Activated CD4-positive, alpha-beta memory T cell treated with anti-CD3 and anti-CD28 coated beads for 36 hours (primary cell): Measurements from ENCODE around the gene LDAH. TPM values are rescaled to one million over a fixed set of nuclear protein-coding genes. Genes with fewer than 3 reads are reported as not detected.
A peak's percentile ranks its signal among the peaks of the same experiment; 100 is the strongest.

Source experiments
- CTCF ChIA-PET: fragments of 350-600 bp; sonication (Branson Sonifier 250); formaldehyde crosslinking; loops from one replicate; lab custom pipeline; 2021; ENCODE audit warnings: antibody characterized with exemption, inconsistent platforms; lab: Charles Lee
- POLR2A ChIA-PET: fragments of 350-600 bp; sonication (Branson Sonifier 250); formaldehyde crosslinking; loops from one replicate; lab custom pipeline; 2021; ENCODE audit warnings: antibody characterized with exemption; lab: Charles Lee
- DNase-seq: peaks from one replicate; pipeline ENCODE4 v3.0.0-alpha.2; 2020
- H3K27ac Mint-ChIP-seq: one replicate; pipeline ENCODE4 v1.8.0; 2021; ENCODE audit warnings: mixed read lengths
- H3K27me3 Mint-ChIP-seq: one replicate; pipeline ENCODE4 v1.8.0; 2021; ENCODE audit warnings: mixed read lengths
- H3K36me3 Mint-ChIP-seq: one replicate; pipeline ENCODE4 v1.8.0; 2021; ENCODE audit warnings: mixed read lengths
- H3K4me1 Mint-ChIP-seq: one replicate; pipeline ENCODE4 v1.8.0; 2021; ENCODE audit warnings: low read depth, mixed read lengths
- H3K4me3 Mint-ChIP-seq: one replicate; pipeline ENCODE4 v1.8.0; 2021; ENCODE audit warnings: mild to moderate bottlenecking, mixed read lengths
- H3K9me3 Mint-ChIP-seq: one replicate; pipeline ENCODE4 v1.8.0; 2021; ENCODE audit warnings: mixed read lengths
- intact Hi-C: fragments of 100-400 bp; cut with micrococcal nuclease; formaldehyde crosslinking; loops from one replicate; pipeline ENCODE4 v1.15.1; 2023
- total RNA-seq, 2 experiments: library from RNA; stranded (reverse); gene quantifications; one replicate each; pipeline ENCODE4 v1.2.3, GENCODE V29; 2021

LDAH gene
- total RNA-seq, 2 experiments from 2014 or later, result 35.2 to 38.7 TPM

- Mint-ChIP-seq H3K27ac (no peak overlapping the region), H3K36me3 (no peaks in the 10 kb centered on the region), H3K4me1 (peaks cover 17% of the 10 kb centered on the region), H3K4me3 (no peak overlapping the region), H3K27me3 (no peaks in the 10 kb centered on the region), H3K9me3 (no peaks in the 10 kb centered on the region)
- intact Hi-C loops, result no loop called here
- DNase-seq, result no peak
- CTCF ChIA-PET, result no interaction called here
- POLR2A ChIA-PET, result no interaction called here
Measured at GRCh38 chr2:20645761-20646160, 177.1 kb downstream of the LDAH start.

GRCh38 chr2:20645301-20645701 is 177.6 kb downstream of the LDAH start:
- no peaks in the 10 kb centered on the region for H3K9me3 Mint-ChIP-seq
- POLR2A ChIA-PET, result no interaction called here
- no peaks in the 10 kb centered on the region for H3K27me3 Mint-ChIP-seq
- H3K27ac Mint-ChIP-seq, result no peak overlapping the region
- intact Hi-C loops, result no loop called here
- CTCF ChIA-PET, result no interaction called here
- H3K36me3 Mint-ChIP-seq, result no peaks in the 10 kb centered on the region
- no peak overlapping the region for H3K4me3 Mint-ChIP-seq
- H3K4me1 Mint-ChIP-seq, result peaks cover 15% of the 10 kb centered on the region
- no peak for DNase-seq

GRCh38 chr2:20643826-20644225 is 179.1 kb downstream of the LDAH start:
- no peak for DNase-seq
- no peaks in the 10 kb centered on the region for H3K27me3 Mint-ChIP-seq
- H3K36me3 Mint-ChIP-seq, result peaks cover 3% of the 10 kb centered on the region
- H3K4me1 Mint-ChIP-seq, result peaks cover 2% of the 10 kb centered on the region
- H3K27ac Mint-ChIP-seq, result no peak overlapping the region
- CTCF ChIA-PET, result interaction anchor here (0.5 to 6.2 kb wide), 17 partner anchors 7 to 537 kb away, joined by 3 to 144 read pairs (median 7); partner anchors contain the start of genes HS1BP3 and RHOB
- no peaks in the 10 kb centered on the region for H3K9me3 Mint-ChIP-seq
- POLR2A ChIA-PET, result interaction anchor here (0.9 kb wide), 1 partner anchor 197 kb away, joined by 3 read pairs; the partner anchor contains the start of gene RHOB
- H3K4me3 Mint-ChIP-seq, result no peak overlapping the region
- intact Hi-C loops, result loop anchor here (5.0 kb wide), 2 partner anchors 247 to 402 kb away; no protein-coding TSS in a partner anchor

GRCh38 chr2:20643060-20643459 is 179.8 kb downstream of the LDAH start:
- Mint-ChIP-seq H3K27ac (no peak overlapping the region), H3K4me1 (peaks cover 2% of the 10 kb centered on the region), H3K36me3 (peaks cover 3% of the 10 kb centered on the region), H3K27me3 (no peaks in the 10 kb centered on the region), H3K4me3 (no peak overlapping the region), H3K9me3 (no peaks in the 10 kb centered on the region)
- ChIA-PET CTCF (interaction anchor here (0.6 to 6.2 kb wide), 40 partner anchors 8 to 536 kb away, joined by 3 to 144 read pairs (median 5); partner anchors contain the start of genes HS1BP3 and RHOB), POLR2A (interaction anchor here (0.6 to 1.9 kb wide), 3 partner anchors 196 to 889 kb away, joined by 3 to 12 read pairs (median 4); partner anchors contain the start of gene RHOB)
- no peak for DNase-seq
- intact Hi-C loops, result loop anchor here (5.0 kb wide), 2 partner anchors 246 to 401 kb away; no protein-coding TSS in a partner anchor

GRCh38 chr2:20642055-20642971 is 180.6 kb downstream of the LDAH start:
- no peak overlapping the region for H3K27ac Mint-ChIP-seq

GRCh38 chr2:20641123-20641985 is 181.5 kb downstream of the LDAH start:
- DNase-seq, result no peak
- Mint-ChIP-seq H3K4me3 (no peak overlapping the region), H3K9me3 (no peaks in the 10 kb centered on the region), H3K27me3 (no peaks in the 10 kb centered on the region), H3K36me3 (peaks cover 3% of the 10 kb centered on the region), H3K27ac (no peak overlapping the region), H3K4me1 (peaks cover 2% of the 10 kb centered on the region)
- ChIA-PET POLR2A (interaction anchor here (0.9 to 1.9 kb wide), 3 partner anchors 9 to 197 kb away, joined by 3 to 12 read pairs (median 6); partner anchors contain the start of genes HS1BP3 and RHOB), CTCF (interaction anchor here (0.6 to 6.2 kb wide), 25 partner anchors 8 to 399 kb away, joined by 3 to 144 read pairs (median 6); partner anchors contain the start of genes HS1BP3 and RHOB)
- intact Hi-C loops, result loop anchor here (5.0 kb wide), 2 partner anchors 244 to 399 kb away; no protein-coding TSS in a partner anchor

More at GRCh38 chr2:20642055-20642971, 180.6 kb downstream of the LDAH start:
- Mint-ChIP-seq H3K27me3 (no peaks in the 10 kb centered on the region), H3K36me3 (peaks cover 3% of the 10 kb centered on the region), H3K4me1 (peaks cover 2% of the 10 kb centered on the region), H3K4me3 (no peak overlapping the region), H3K9me3 (no peaks in the 10 kb centered on the region)
- ChIA-PET POLR2A (interaction anchor here (0.6 to 1.9 kb wide), 4 partner anchors 8 to 890 kb away, joined by 3 to 12 read pairs (median 5); partner anchors contain the start of genes HS1BP3 and RHOB), CTCF (interaction anchor here (0.6 to 6.2 kb wide), 48 partner anchors 9 to 535 kb away, joined by 3 to 144 read pairs (median 5); partner anchors contain the start of genes HS1BP3 and RHOB)
- intact Hi-C loops, result loop anchor here (1.0 to 5.0 kb wide), 3 partner anchors 199 to 400 kb away; no protein-coding TSS in a partner anchor
- peak; percentile 81 for DNase-seq

GRCh38 chr2:20640411-20641122 is 182.3 kb downstream of the LDAH start:
- H3K4me3 Mint-ChIP-seq, result no peak overlapping the region
- intact Hi-C loops, result loop anchor here (5.0 kb wide), 2 partner anchors 243 to 398 kb away; no protein-coding TSS in a partner anchor
- no peaks in the 10 kb centered on the region for H3K27me3 Mint-ChIP-seq
- peaks cover 4% of the 10 kb centered on the region for H3K36me3 Mint-ChIP-seq
- H3K4me1 Mint-ChIP-seq, result peaks cover 2% of the 10 kb centered on the region
- H3K27ac Mint-ChIP-seq, result no peak overlapping the region
- POLR2A ChIA-PET, result no interaction called here
- CTCF ChIA-PET, result interaction anchor here (0.8 to 6.2 kb wide), 9 partner anchors 8 to 229 kb away, joined by 3 to 144 read pairs (median 9); partner anchors contain the start of genes HS1BP3 and RHOB
- no peak for DNase-seq
- H3K9me3 Mint-ChIP-seq, result no peaks in the 10 kb centered on the region

GRCh38 chr2:20638646-20639430 is 184.1 kb downstream of the LDAH start:
- no peaks in the 10 kb centered on the region for H3K27me3 Mint-ChIP-seq
- ChIA-PET CTCF (interaction anchor here (0.7 to 6.2 kb wide), 4 partner anchors 13 to 243 kb away, joined by 3 to 144 read pairs (median 64); partner anchors contain the start of gene RHOB), POLR2A (no interaction called here)
- H3K4me1 Mint-ChIP-seq, result peaks cover 2% of the 10 kb centered on the region
- H3K36me3 Mint-ChIP-seq, result peaks cover 9% of the 10 kb centered on the region
- H3K4me3 Mint-ChIP-seq, result no peak overlapping the region
- H3K27ac Mint-ChIP-seq, result no peak overlapping the region
- no peaks in the 10 kb centered on the region for H3K9me3 Mint-ChIP-seq
- intact Hi-C loops, result no loop called here
- DNase-seq, result no peak

- Mint-ChIP-seq H3K36me3 (peaks cover 9% of the 10 kb centered on the region), H3K27me3 (no peaks in the 10 kb centered on the region), H3K9me3 (no peaks in the 10 kb centered on the region), H3K27ac (no peak overlapping the region), H3K4me3 (no peak overlapping the region), H3K4me1 (peaks cover 2% of the 10 kb centered on the region)
- no peak for DNase-seq
- ChIA-PET CTCF (no interaction called here), POLR2A (no interaction called here)
- intact Hi-C loops, result no loop called here
Measured at GRCh38 chr2:20638014-20638413, 184.9 kb downstream of the LDAH start.

GRCh38 chr2:20637147-20637546 is 185.8 kb downstream of the LDAH start:
- CTCF ChIA-PET, result no interaction called here
- intact Hi-C loops, result no loop called here
- no peak for DNase-seq
- Mint-ChIP-seq H3K4me1 (no peaks in the 10 kb centered on the region), H3K36me3 (peaks cover 9% of the 10 kb centered on the region), H3K4me3 (no peak overlapping the region), H3K9me3 (no peaks in the 10 kb centered on the region), H3K27me3 (no peaks in the 10 kb centered on the region), H3K27ac (no peak overlapping the region)
- POLR2A ChIA-PET, result no interaction called here
